Activated CD4-positive, alpha-beta T cell treated with anti-CD3 and anti-CD28 coated beads for 1 hour (primary cell): Measurements from ENCODE around the gene KCTD5.
"Not testable (repeated sequence)": the region's sequence is repeated elsewhere in the genome, so short reads cannot be mapped to it uniquely, and the experiment has no call there.

Source experiments
- DNase-seq: peaks from one replicate; pipeline ENCODE4 v3.0.0-alpha.2; 2020

Gene KCTD5

DNA sequence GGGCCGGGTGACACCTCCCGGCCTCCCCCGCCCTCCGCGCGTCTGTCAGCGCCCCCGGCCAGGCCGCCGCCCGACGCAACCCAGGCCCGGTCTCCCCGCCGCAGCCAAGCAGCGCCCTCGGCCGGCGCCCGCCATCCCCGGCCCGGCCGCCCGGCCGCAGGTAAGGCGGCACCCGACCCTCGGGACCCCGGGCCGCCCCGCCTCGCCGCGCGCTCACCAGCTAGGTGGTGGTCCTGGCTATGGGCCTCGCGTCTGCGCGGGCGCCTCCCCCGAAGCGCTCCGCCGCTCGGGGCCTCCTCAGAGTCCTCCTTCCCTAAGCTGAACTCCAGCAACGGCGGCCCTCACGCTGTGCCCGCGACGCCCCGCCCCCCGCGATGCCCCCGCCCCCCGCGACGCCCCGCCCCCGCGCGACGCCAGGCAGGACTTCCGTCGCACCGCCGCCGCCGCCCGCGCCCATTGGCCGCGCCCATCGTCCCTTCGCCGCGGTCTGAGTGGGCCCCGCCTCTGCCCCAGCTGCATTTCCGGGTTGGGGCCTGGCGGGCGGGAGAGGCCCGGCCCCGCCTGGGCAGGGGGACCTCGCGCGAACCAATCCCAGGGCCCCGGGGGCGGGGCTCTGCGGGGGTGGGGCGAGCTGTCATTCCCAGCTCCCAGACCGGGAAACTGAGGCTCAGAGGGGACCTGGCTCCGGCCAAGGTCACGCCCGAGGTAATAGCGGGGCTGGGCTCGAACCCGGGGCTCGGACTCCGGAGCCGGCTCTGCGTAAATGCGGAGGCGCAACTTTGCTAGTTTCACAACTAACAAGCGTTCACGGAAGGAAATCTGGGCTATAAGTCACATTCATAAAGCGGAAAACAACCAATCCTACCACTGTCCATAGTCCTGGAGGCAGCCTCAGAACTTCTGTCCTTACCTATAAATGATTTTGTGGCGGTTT is 9.0 kb upstream of the KCTD5 start:
- peak; percentile 93 for DNase-seq

DNA sequence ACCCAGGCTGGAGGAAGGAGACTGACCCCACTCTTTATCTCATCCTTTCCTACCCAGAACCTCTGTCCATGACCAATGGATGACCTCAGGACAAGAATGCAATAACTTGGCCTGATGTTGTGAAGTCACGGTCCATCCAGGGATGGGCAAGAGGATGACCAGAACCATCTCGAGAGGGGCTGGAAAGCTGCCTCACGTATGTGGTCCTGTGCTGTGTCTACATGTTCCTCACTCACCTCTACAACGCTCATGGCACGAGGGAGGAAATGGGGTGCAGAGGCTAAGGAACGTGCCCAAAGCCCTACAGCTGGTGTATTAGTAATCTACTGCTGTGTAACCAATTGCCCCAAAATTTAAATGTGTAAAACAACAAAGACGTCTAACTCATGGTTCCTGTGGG is 7.3 kb upstream of the KCTD5 start:
- no peak for DNase-seq

DNA sequence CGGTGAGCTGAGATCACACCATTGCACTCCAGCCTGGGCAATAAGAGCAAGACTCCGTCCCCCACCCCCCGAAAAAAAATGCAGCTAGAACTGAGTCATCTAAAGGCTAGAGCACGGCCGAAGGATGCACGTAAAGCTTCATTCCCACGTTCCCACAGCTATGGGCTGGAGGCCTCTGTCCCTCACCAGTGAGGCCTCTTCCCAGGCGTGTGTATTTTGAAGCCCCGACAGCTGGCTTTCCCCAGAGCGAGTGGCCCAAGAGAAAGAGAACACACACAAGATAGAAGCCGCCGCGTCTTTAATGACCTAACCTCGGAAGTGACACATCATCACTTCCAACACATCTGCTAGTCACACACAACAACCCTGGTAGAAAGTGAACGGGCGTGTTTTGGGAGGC is 6.6 kb upstream of the KCTD5 start:
- DNase-seq: no peak

GRCh38 chr16:2676937-2677336 is 5.4 kb upstream of the KCTD5 start:
- not testable (repeated sequence) for DNase-seq

- not testable (repeated sequence) for DNase-seq
Observed at GRCh38 chr16:2678206-2678965, 3.9 kb upstream of the KCTD5 start.

GRCh38 chr16:2679902-2680301 is 2.4 kb upstream of the KCTD5 start:
- DNase-seq: not testable (repeated sequence)

DNA sequence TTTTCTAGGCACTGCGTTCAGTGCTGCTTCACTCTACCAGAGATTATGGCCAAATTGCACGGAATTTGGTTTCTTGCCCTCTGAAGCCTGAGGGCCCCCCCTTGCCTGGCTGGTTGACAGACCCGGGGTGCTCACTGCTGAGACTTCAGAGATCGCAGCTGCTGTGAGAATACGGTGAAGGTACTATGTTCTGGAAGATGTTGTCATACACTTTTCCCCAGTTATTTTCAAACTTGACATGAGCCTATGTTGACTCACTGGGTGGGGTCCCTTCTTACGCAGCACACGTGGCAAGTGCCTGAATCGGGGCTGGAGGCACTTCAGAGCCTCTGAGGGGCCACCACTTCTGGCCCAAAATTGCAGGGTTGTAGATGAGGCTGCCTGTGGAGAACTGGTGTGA is 2.0 kb upstream of the KCTD5 start:
- not testable (repeated sequence) for DNase-seq

DNA sequence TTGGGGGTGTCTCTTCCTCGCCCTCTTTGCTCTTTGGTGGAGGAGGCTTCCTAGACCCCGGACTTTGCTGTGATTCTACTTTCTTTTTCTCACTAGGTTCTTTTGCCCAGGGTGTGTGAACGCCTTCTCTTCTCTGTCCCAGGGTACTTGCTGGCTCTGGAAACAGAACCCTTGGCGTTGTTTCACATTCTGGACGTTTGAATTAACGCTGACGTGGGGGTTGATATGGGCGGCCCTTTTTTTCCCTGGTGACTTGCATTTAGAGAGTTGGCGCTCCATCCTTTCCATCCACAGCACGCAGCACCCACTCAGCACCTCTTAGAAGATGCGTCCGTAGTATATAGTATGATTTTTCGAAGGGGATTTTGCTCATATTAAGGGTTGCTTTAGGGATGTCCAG is 718 bp downstream of the KCTD5 start:
- DNase-seq: not testable (repeated sequence)

- not testable (repeated sequence) for DNase-seq
Observed at GRCh38 chr16:2686075-2686474, 3.8 kb downstream of the KCTD5 start.

DNA sequence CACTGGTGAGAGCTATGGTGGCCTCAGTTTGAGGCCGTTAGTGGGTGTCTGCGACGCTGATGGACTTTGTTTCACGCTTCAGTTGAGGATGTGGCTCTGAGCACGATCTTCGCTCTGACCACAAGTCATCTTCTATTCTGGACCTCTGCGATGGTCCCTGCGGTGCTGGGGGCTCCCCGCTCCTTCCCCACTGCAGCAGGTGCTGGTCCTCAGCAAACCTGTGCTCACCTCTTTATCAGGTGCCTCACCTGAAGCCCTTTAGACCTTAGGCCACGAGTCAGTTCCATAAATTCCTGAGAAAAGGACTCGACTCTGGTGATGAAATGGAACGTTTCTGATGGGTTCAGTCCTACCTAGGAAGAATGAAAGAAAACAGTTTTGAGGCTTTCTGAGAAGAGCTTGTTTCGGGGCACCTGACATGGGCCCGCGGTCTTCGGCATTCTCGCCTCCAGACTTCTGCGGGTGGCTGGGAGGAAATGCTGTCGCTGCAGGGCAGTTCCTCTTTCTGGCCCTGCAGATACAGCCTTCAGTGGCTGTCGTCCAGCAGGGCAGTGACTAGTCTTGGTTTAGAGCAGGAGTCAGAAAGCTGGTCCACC is 4.7 kb downstream of the KCTD5 start:
- DNase-seq: no peak

- DNase-seq: no peak
Observed at GRCh38 chr16:2687531-2688308, 5.4 kb downstream of the KCTD5 start.

GRCh38 chr16:2689422-2689821 is 7.1 kb downstream of the KCTD5 start:
- DNase-seq: not testable (repeated sequence)

- DNase-seq: no peak
Observed at GRCh38 chr16:2689968-2690801, 7.9 kb downstream of the KCTD5 start.

DNA sequence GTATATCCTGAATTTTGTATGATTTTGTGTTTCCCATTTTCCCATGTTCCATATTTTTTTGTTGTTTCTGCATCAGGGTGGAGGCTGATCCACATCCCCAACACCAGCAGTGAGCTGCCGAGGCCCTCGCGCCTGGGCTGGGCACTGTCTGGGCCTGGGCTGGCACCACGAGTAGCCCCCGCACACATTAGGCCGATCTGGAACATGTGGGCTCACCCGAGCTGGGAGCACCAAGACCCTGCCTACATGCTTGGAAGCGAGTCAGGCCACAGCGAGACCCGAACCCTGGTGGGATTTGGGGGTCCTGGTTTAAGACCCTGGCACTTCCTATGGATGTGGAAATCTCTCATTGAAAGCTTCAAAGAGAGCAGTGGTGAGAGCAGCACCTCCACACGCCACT is 8.5 kb downstream of the KCTD5 start:
- DNase-seq: no peak

DNA sequence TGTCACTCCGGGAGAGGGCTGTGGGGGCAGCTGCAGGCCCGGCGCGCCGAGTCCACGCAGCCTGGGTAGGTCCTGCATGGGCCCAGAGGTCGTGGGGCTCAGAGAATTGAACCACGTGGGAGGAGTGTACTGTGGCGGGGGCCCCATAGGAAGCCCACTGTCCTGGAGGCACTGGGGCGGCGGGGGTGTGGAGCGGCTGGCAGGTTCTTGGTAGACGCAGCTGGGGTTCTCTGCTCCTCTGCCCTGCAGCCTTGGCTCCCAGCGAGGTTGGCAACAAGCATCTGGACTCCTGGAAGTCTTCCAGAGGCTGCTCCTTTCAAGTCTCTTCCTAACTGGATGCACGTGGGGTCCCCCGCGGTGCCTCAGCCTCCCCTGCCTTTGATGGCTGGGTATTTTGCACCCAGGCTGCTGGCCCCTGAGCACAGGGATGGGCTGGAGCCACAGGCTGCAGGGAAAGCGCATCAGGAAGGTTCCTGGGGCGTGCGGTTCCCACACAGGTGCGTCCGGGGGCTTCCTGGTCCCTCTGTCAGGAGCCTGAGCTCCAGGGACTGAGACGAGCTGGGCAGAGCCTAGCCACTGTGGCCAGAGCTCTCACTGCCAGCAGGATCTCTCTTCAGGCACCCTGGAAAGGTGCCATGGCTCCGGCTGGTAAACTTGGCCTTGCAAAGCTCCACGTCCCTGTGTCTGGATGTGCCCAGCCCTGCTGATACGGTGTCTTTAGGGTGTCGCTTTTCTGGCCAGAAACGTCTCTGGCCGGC is 9.3 kb downstream of the KCTD5 start:
- DNase-seq: no peak

- no peak for DNase-seq
Observed at GRCh38 chr16:2692251-2692947, 10.1 kb downstream of the KCTD5 start.

DNA sequence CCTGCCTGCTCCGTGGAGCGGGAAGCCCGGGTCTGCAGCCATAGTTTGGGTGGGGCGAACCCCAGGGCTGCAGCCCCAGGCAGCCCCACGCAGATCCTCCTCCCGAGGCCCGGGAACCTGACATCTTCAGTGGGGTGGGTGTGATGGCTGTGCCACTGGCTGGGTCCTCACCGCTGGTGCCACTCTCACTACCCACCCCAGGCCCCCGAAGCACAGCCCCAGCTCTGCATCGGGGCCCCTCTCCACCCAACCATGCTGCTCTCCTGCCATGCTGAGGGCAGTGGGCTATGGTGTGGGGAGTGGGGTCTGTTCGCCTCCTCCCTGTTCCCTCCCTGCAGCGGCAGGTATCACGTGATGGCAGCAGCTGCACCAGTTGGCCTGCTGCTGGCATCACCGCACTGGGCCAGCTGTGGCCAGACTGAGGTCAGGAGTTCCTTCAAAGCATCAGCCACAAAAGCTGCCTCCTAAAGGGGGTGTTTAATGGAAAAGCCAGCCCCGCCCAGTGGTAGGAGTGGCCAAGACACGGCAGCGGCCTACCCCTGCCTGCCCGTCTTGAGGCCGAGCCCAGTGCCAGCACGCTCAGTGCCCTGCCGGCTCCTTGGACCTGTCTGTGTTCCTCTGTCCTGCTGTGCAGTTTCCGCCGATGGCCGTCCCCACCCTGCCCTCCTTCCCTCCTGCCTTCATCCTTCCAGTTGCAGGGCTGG is 10.8 kb downstream of the KCTD5 start:
- no peak for DNase-seq

DNA sequence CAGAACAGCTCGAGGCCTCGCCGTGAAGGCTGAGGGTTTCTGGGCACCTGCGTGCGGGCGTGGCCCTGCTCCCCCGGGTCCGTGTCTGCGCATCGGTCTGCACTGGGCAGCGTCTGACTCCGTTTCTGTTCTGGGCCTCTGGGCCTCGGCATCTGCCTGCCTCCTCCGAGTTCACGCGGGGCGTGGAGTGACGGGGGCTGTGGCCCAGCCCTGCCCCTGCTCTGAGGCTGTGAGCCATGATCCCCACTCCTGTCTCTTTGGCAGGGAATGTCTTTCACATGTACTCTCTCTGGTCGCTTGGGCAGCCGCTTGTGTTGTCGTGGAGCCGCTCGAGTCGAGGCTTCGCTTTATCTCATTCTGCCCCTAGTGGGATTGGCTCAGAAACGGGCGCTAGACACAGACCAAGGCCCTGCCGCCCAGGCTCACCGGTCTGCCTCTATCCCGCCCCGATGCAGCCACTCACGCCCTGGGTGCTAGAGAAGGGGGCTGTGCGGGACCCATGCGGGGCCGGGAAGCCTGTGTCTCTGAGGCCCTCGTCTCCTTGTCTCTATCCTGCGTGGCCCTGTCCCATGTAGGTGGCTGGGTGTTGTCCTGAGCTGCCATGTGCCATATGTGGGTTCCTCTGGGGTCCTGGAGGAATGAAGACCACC is 14.4 kb downstream of the KCTD5 start:
- not testable (repeated sequence) for DNase-seq

- DNase-seq: no peak
Observed at GRCh38 chr16:2697401-2697948, 15.2 kb downstream of the KCTD5 start.
